HepG2 (cell line): ENCODE measurements around the gene STIMATE. TPM values are rescaled to one million over a fixed set of nuclear protein-coding genes. Genes with fewer than 3 reads are reported as not detected.

Experiments used
- E2F1 ChIP-seq: sonication (generic); formaldehyde crosslinking; IDR thresholded peaks from 2 replicates; pipeline ENCODE4 v1.5.0; 2020; ENCODE audit warnings: missing genetic modification reagents
- GATAD2A ChIP-seq: IDR thresholded peaks from 2 replicates; pipeline ENCODE4 v1.6.1; 2016
- NCOA1 ChIP-seq: sonication (generic); formaldehyde crosslinking; IDR thresholded peaks from 2 replicates; pipeline ENCODE4 v1.9.0; 2021; ENCODE audit warnings: missing genetic modification reagents
- ZGPAT ChIP-seq: IDR thresholded peaks from 2 replicates; pipeline ENCODE4 v1.6.1; 2016; ENCODE audit warnings: mild to moderate bottlenecking
- ZNF142 ChIP-seq: sonication (generic); formaldehyde crosslinking; IDR thresholded peaks from 2 replicates; pipeline ENCODE4 v1.4.0; 2020; ENCODE audit warnings: missing genetic modification reagents
- polyA plus RNA-seq, 8 experiments: library from polyadenylated mRNA; depleted of rRNA in 3 of 8; stranded (reverse) in 7 of 8; unstranded in 1 of 8; fragments of >200 nt; fragmentation: Illumina TruSeq in 4 of 8; extraction: Trizol in 4 of 8; gene quantifications; 2 replicates each; pipeline versions ENCODE4 v1.2.1 to v1.2.3, GENCODE V29; 2011 to 2016; ENCODE audit warnings: low read depth in 4 of 8, missing spikeins in 1 of 8, mixed read lengths in 1 of 8; ENCODE audit not compliant: insufficient read depth in 1 of 8
- total RNA-seq, 5 experiments: library from RNA; depleted of rRNA; stranded (reverse); fragments of >200 nt; fragmentation: Illumina TruSeq; extraction: Trizol; gene quantifications; 2 replicates each; pipeline ENCODE4 v1.2.3, GENCODE V29; 2016; ENCODE audit warnings: low read depth in 1 of 5

STIMATE gene
- total and polyA plus RNA-seq, 2 of the 13 experiments (the other 11 are each of a cell fraction or from before 2014, with no cell fraction given) = 5.7 to 11.7 TPM

- no peak for TF ChIP-seq ZNF142
- TF ChIP-seq NCOA1 (CRISPR knock-in tag) = no peak
- TF ChIP-seq GATAD2A (CRISPR knock-in tag) = 0 out of 2 replicates have a peak, but pooled peaks have one; percentile 25
- no peak for TF ChIP-seq ZGPAT
- no peak for TF ChIP-seq E2F1 (CRISPR knock-in tag)
These were observed 52.9 kb downstream of the STIMATE start (continued) for GRCh38 chr3:52844290-52844975.
